Measurements from ENCODE around the gene TYW3.

The TYW3 gene

GRCh38 chr1:74732960-74733603, at the start of gene TYW3, which contains the start of gene CRYZ:
Gene TYW3 (plus strand): TSS chr1:74733152. CDS start chr1:74733245, 93 bp downstream.
Gene CRYZ (minus strand): TSS chr1:74733050. CDS start chr1:74724821, 8,229 bp downstream.
- peak; percentile 80 to 86 for DNase-seq

GRCh38 chr1:74683656-74684055, 49.3 kb upstream of the TYW3 start:
- no peak for DNase-seq

GRCh38 chr1:74684301-74684700, 48.7 kb upstream of the TYW3 start:
- no peak for DNase-seq

- DNase-seq, result no peak
Measured at GRCh38 chr1:74686928-74687327, 46.0 kb upstream of the TYW3 start.

GRCh38 chr1:74689621-74690363, 43.2 kb upstream of the TYW3 start:
- peak; percentile 11 to 48 for DNase-seq

GRCh38 chr1:74690364-74690696, 42.6 kb upstream of the TYW3 start:
- DNase-seq, result no peak

GRCh38 chr1:74690909-74691308, 42.0 kb upstream of the TYW3 start:
- no peak for DNase-seq

GRCh38 chr1:74693473-74693872, 39.5 kb upstream of the TYW3 start:
- no peak for DNase-seq

- no peak for DNase-seq
Measured at GRCh38 chr1:74697832-74698231, 35.1 kb upstream of the TYW3 start.

- DNase-seq, result no peak
Measured at GRCh38 chr1:74699331-74699730, 33.6 kb upstream of the TYW3 start.

GRCh38 chr1:74703386-74704182, 29.4 kb upstream of the TYW3 start:
- no peak for DNase-seq

GRCh38 chr1:74712881-74713280, 20.1 kb upstream of the TYW3 start:
- DNase-seq, result no peak

- DNase-seq, result no peak
Measured at GRCh38 chr1:74713849-74714248, 19.1 kb upstream of the TYW3 start.

GRCh38 chr1:74714429-74715235, 18.3 kb upstream of the TYW3 start:
- no peak for DNase-seq

GRCh38 chr1:74715236-74715502, 17.8 kb upstream of the TYW3 start:
- no peak for DNase-seq

GRCh38 chr1:74715806-74716205, 17.1 kb upstream of the TYW3 start:
- no peak for DNase-seq

GRCh38 chr1:74716822-74717221, 16.1 kb upstream of the TYW3 start:
- DNase-seq, result no peak

- no peak for DNase-seq
Measured at GRCh38 chr1:74717626-74718025, 15.3 kb upstream of the TYW3 start.

GRCh38 chr1:74726063-74726462, 6.9 kb upstream of the TYW3 start:
- no peak for DNase-seq

- DNase-seq, result no peak
Measured at GRCh38 chr1:74728736-74729135, 4.2 kb upstream of the TYW3 start.

GRCh38 chr1:74729741-74730478, 3.0 kb upstream of the TYW3 start:
- no peak for DNase-seq

GRCh38 chr1:74731399-74732052, 1.4 kb upstream of the TYW3 start:
- no peak for DNase-seq

Measured in stimulated activated CD4-positive, alpha-beta T cell treated with anti-CD3 and anti-CD28 coated beads, Interleukin-2, amount 100 ng/mL, for 24 hours (primary cell).